Epithelial cell of proximal tubule (primary cell): ENCODE results near the gene CEP112. TPM values are rescaled to one million over a fixed set of nuclear protein-coding genes. Genes with fewer than 3 reads are reported as not detected.

ENCODE experiments used
- DNase-seq: peaks from one replicate; pipeline ENCODE4 v3.0.0-alpha.2; 2011; ENCODE audit warnings: low read depth
- H3K4me3 ChIP-seq: 2 replicates; pipeline ENCODE4 v1.5.1; 2011; ENCODE audit warnings: low read depth, mild to moderate bottlenecking, low read length
- CTCF ChIP-seq: conservative IDR thresholded peaks from 2 replicates; pipeline ENCODE4 v1.5.1; 2012; ENCODE audit warnings: low read depth, mild to moderate bottlenecking, low read length
- total RNA-seq: library from RNA; depleted of rRNA; stranded (reverse); fragments of >200 nt; gene quantifications from 2 replicates; pipeline ENCODE4 v1.2.3, GENCODE V29; 2015

Gene CEP112
- total RNA-seq, 1 donor from 2014 or later = 4.7 TPM

- TF ChIP-seq CTCF = no peak
- no peak overlapping the region for H3K4me3 ChIP-seq
- no peak for DNase-seq
Observed at GRCh38 chr17:65910836-65911235, 281.1 kb downstream of the CEP112 start.

GRCh38 chr17:65902831-65903522 is 289.0 kb downstream of the CEP112 start:
- TF ChIP-seq CTCF = no peak
- H3K4me3 ChIP-seq = no peak overlapping the region
- no peak for DNase-seq

DNA sequence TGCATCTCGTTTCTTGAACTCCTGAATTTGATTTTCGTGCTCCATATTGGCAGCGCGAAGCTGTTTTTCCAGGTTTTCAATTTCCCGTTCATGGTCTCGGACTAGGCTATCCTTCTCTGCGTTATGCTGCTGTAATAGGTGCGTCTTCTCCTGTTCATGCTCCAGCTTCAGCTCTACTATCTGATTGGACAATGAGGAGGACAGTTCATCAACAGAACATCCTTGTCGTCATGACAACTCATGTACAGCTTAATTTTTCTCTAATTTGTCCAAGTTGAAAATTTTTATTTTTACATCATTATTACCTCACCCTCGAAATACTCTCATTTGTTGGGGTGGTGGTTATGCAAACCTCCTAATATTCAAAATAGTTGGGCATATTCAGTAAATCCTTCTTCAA is 289.8 kb downstream of the CEP112 start:
- H3K4me3 ChIP-seq = no peak overlapping the region
- no peak for TF ChIP-seq CTCF
- DNase-seq = no peak

GRCh38 chr17:65901394-65901793 is 290.5 kb downstream of the CEP112 start:
- H3K4me3 ChIP-seq = no peak overlapping the region
- DNase-seq = no peak
- TF ChIP-seq CTCF = no peak

- H3K4me3 ChIP-seq = no peak overlapping the region
- no peak for DNase-seq
- TF ChIP-seq CTCF = no peak
Observed at GRCh38 chr17:65900216-65900615, 291.7 kb downstream of the CEP112 start.

GRCh38 chr17:65898651-65899050 is 293.3 kb downstream of the CEP112 start:
- H3K4me3 ChIP-seq = no peak overlapping the region
- TF ChIP-seq CTCF = no peak
- DNase-seq = no peak

- no peak overlapping the region for H3K4me3 ChIP-seq
- TF ChIP-seq CTCF = no peak
- no peak for DNase-seq
Observed at GRCh38 chr17:65896889-65897288, 295.0 kb downstream of the CEP112 start.
